K562 (cell line): ENCODE results near the gene NEU3. TPM values are rescaled to one million over a fixed set of nuclear protein-coding genes. Genes with fewer than 3 reads are reported as not detected.

ENCODE experiments used
- CCNT2 ChIP-seq: IDR thresholded peaks from 2 replicates; pipeline ENCODE4 v1.6.1; 2011; ENCODE audit warnings: borderline replicate concordance, low read depth, mild to moderate bottlenecking, moderate library complexity, mixed read lengths, low read length; ENCODE audit not compliant: insufficient read length; ENCODE audit errors: extremely low read depth
- ETV5 ChIP-seq: sonication (generic); formaldehyde crosslinking; IDR thresholded peaks from 2 replicates; pipeline ENCODE4 v1.4.0; 2020; ENCODE audit warnings: low read depth, mild to moderate bottlenecking, missing genetic modification reagents
- LEF1 ChIP-seq: fragments of 450-650 bp; IDR thresholded peaks from 2 replicates; pipeline ENCODE4 v1.6.1; 2016; ENCODE audit warnings: mild to moderate bottlenecking
- PHB2 ChIP-seq: fragments of 450-650 bp; IDR thresholded peaks from 2 replicates; pipeline ENCODE4 v1.6.1; 2017; ENCODE audit warnings: low read depth
- POLR2AphosphoS5 ChIP-seq: IDR thresholded peaks from 2 replicates; pipeline ENCODE4 v1.6.1; 2011; ENCODE audit warnings: mild to moderate bottlenecking, low read depth, low read length, moderate library complexity; ENCODE audit not compliant: control insufficient read depth, insufficient read depth
- SREBF2 ChIP-seq: sonication (generic); formaldehyde crosslinking; IDR thresholded peaks from 2 replicates; pipeline ENCODE4 v1.4.0; 2020; ENCODE audit warnings: mild to moderate bottlenecking, missing genetic modification reagents
- ZNF518B ChIP-seq: fragments of 250-450 bp; sonication (Bioruptor Pico); IDR thresholded peaks from 2 replicates; pipeline ENCODE4 v1.5.0; 2021; ENCODE audit warnings: mild to moderate bottlenecking, moderate library complexity
- polyA plus RNA-seq, 8 experiments: library from polyadenylated mRNA; depleted of rRNA in 4 of 8; stranded (reverse) in 5 of 8; unstranded in 3 of 8; fragments of >200 nt; fragmentation: Nextera tagmentation in 2 of 8; fragmentation: Illumina TruSeq in 1 of 8; extraction: Ambion mirVana in 2 of 8; extraction: Trizol in 1 of 8; gene quantifications; 2 replicates each; pipeline versions ENCODE4 v1.2.1 to v1.2.3, GENCODE V29; 2011 to 2014; ENCODE audit warnings: inconsistent platforms in 1 of 8, missing spikeins in 1 of 8
- total RNA-seq, 7 experiments: library from RNA; depleted of rRNA in 6 of 7; stranded (reverse); fragments of >200 nt in 6 of 7; fragmentation: Illumina TruSeq in 2 of 7; extraction: Trizol in 2 of 7; gene quantifications; 2 replicates each; pipeline versions ENCODE4 v1.2.1 to v1.2.3, GENCODE V29; 2011 to 2021; ENCODE audit warnings: low replicate concordance in 1 of 7
- TF ChIP-seq, protein P1 (sequence below): fragments of 150-350 bp; conservative IDR thresholded peaks from 2 replicates; pipeline ENCODE4 v1.6.1; 2014; ENCODE audit warnings: low read length
- TF ChIP-seq, protein P2 (sequence below): fragments of 200-600 bp; sonication (generic); IDR thresholded peaks from one replicate; pipeline ENCODE4 v1.6.1; 2012; ENCODE audit warnings: mild to moderate bottlenecking, low read depth, low read length, inconsistent platforms

The NEU3 gene
- total and polyA plus RNA-seq, 9 of the 15 experiments (the other 6 are each of a cell fraction or from before 2014, with no cell fraction given), result 6.2 to 41.3 (median 31.1) TPM

DNA sequence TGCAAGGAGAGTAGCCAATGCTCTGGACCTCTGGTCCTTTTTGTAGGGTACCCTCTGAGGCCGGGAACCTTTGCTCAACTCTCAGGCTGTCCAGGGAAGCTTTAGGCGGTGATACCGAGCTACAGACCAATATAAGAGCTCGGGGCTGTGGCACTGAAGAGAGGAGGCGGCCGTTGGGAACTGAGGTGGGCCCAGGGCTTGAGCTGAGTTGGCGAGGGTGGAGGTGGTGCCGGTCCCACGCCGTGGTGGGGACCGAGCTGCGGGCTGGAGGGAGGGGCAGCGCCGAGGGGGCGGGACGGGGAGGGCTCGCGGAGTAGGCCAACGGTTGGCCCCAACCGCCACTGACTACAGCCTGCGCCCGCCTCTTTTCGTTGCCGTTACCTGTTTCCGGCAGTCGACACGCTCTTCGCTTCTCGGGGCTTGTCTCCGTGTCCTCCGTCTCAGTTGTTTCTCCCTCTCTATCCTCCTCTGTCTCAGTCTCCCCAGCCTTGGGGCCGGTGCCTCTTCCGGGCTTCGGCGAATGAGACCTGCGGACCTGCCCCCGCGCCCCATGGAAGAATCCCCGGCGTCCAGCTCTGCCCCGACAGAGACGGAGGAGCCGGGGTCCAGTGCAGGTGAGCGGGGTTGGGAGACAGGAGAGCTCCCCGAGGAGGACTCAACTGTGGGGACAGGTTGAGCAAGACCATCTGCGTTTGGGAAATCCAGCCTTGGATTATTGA is at the start of gene NEU3 (continued):
- TF ChIP-seq POLR2AphosphoS5, result peak; percentile 85
- TF ChIP-seq LEF1, result no peak
- TF ChIP-seq ETV5 (CRISPR knock-in tag), result no peak
- TF ChIP-seq ZNF518B (CRISPR knock-in tag), result no peak
- TF ChIP-seq, protein P1, sequence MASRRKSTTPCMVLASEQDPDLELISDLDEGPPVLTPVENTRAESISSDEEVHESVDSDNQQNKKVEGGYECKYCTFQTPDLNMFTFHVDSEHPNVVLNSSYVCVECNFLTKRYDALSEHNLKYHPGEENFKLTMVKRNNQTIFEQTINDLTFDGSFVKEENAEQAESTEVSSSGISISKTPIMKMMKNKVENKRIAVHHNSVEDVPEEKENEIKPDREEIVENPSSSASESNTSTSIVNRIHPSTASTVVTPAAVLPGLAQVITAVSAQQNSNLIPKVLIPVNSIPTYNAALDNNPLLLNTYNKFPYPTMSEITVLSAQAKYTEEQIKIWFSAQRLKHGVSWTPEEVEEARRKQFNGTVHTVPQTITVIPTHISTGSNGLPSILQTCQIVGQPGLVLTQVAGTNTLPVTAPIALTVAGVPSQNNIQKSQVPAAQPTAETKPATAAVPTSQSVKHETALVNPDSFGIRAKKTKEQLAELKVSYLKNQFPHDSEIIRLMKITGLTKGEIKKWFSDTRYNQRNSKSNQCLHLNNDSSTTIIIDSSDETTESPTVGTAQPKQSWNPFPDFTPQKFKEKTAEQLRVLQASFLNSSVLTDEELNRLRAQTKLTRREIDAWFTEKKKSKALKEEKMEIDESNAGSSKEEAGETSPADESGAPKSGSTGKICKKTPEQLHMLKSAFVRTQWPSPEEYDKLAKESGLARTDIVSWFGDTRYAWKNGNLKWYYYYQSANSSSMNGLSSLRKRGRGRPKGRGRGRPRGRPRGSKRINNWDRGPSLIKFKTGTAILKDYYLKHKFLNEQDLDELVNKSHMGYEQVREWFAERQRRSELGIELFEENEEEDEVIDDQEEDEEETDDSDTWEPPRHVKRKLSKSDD, result no peak
- TF ChIP-seq, protein P2, sequence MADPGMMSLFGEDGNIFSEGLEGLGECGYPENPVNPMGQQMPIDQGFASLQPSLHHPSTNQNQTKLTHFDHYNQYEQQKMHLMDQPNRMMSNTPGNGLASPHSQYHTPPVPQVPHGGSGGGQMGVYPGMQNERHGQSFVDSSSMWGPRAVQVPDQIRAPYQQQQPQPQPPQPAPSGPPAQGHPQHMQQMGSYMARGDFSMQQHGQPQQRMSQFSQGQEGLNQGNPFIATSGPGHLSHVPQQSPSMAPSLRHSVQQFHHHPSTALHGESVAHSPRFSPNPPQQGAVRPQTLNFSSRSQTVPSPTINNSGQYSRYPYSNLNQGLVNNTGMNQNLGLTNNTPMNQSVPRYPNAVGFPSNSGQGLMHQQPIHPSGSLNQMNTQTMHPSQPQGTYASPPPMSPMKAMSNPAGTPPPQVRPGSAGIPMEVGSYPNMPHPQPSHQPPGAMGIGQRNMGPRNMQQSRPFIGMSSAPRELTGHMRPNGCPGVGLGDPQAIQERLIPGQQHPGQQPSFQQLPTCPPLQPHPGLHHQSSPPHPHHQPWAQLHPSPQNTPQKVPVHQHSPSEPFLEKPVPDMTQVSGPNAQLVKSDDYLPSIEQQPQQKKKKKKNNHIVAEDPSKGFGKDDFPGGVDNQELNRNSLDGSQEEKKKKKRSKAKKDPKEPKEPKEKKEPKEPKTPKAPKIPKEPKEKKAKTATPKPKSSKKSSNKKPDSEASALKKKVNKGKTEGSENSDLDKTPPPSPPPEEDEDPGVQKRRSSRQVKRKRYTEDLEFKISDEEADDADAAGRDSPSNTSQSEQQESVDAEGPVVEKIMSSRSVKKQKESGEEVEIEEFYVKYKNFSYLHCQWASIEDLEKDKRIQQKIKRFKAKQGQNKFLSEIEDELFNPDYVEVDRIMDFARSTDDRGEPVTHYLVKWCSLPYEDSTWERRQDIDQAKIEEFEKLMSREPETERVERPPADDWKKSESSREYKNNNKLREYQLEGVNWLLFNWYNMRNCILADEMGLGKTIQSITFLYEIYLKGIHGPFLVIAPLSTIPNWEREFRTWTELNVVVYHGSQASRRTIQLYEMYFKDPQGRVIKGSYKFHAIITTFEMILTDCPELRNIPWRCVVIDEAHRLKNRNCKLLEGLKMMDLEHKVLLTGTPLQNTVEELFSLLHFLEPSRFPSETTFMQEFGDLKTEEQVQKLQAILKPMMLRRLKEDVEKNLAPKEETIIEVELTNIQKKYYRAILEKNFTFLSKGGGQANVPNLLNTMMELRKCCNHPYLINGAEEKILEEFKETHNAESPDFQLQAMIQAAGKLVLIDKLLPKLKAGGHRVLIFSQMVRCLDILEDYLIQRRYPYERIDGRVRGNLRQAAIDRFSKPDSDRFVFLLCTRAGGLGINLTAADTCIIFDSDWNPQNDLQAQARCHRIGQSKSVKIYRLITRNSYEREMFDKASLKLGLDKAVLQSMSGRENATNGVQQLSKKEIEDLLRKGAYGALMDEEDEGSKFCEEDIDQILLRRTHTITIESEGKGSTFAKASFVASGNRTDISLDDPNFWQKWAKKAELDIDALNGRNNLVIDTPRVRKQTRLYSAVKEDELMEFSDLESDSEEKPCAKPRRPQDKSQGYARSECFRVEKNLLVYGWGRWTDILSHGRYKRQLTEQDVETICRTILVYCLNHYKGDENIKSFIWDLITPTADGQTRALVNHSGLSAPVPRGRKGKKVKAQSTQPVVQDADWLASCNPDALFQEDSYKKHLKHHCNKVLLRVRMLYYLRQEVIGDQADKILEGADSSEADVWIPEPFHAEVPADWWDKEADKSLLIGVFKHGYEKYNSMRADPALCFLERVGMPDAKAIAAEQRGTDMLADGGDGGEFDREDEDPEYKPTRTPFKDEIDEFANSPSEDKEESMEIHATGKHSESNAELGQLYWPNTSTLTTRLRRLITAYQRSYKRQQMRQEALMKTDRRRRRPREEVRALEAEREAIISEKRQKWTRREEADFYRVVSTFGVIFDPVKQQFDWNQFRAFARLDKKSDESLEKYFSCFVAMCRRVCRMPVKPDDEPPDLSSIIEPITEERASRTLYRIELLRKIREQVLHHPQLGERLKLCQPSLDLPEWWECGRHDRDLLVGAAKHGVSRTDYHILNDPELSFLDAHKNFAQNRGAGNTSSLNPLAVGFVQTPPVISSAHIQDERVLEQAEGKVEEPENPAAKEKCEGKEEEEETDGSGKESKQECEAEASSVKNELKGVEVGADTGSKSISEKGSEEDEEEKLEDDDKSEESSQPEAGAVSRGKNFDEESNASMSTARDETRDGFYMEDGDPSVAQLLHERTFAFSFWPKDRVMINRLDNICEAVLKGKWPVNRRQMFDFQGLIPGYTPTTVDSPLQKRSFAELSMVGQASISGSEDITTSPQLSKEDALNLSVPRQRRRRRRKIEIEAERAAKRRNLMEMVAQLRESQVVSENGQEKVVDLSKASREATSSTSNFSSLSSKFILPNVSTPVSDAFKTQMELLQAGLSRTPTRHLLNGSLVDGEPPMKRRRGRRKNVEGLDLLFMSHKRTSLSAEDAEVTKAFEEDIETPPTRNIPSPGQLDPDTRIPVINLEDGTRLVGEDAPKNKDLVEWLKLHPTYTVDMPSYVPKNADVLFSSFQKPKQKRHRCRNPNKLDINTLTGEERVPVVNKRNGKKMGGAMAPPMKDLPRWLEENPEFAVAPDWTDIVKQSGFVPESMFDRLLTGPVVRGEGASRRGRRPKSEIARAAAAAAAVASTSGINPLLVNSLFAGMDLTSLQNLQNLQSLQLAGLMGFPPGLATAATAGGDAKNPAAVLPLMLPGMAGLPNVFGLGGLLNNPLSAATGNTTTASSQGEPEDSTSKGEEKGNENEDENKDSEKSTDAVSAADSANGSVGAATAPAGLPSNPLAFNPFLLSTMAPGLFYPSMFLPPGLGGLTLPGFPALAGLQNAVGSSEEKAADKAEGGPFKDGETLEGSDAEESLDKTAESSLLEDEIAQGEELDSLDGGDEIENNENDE, result no peak
- no peak for TF ChIP-seq SREBF2 (CRISPR knock-in tag)
- TF ChIP-seq CCNT2, result peak; percentile 36
- TF ChIP-seq PHB2, result no peak
